ENCODE results near the gene CPPED1. TPM values are rescaled to one million over a fixed set of nuclear protein-coding genes. Genes with fewer than 3 reads are reported as not detected.

Gene CPPED1
- total RNA-seq, 1 experiment from 2014 or later, result 34.9 TPM

- Mint-ChIP-seq H3K4me3 (ENCODE audit: unreplicated experiment) (no peak overlapping the region), H3K4me1 (ENCODE audit: low read depth, unreplicated experiment) (no peaks in the 10 kb centered on the region), H3K36me3 (ENCODE audit: insufficient read depth, unreplicated experiment) (no peaks in the 10 kb centered on the region), H3K9me3 (ENCODE audit: unreplicated experiment) (peaks cover 14% of the 10 kb centered on the region), H3K27ac (ENCODE audit: unreplicated experiment) (no peak overlapping the region), H3K27me3 (ENCODE audit: insufficient read depth, unreplicated experiment) (no peaks in the 10 kb centered on the region)
- ChIA-PET POLR2A (no interaction called here), CTCF (no interaction called here)
- Histone ChIP-seq H3K9me3 (no peaks in the 10 kb centered on the region), H3K27me3 (replicated peaks; ENCODE audit: control insufficient read depth, insufficient read depth, low read length) (no peaks in the 10 kb centered on the region), H3K36me3 (ENCODE audit: control insufficient read depth, insufficient read depth, low read length) (no peaks in the 10 kb centered on the region), H3K4me3 (ENCODE audit: low read depth, low read length) (no peak overlapping the region), H3K4me1 (no peaks in the 10 kb centered on the region)
- BruUV-seq (replicated peaks), result no TSS peak
- no peak for TF ChIP-seq CTCF (IDR thresholded peaks at IDR 0.05; ENCODE audit: insufficient read depth in 1 of 2, low read depth in 1 of 2, low read length in 1 of 2, severe bottlenecking in 1 of 2, unreplicated experiment in 1 of 2)
- DNase-seq, result no peak
- intact Hi-C loops (cut with micrococcal nuclease; ENCODE audit: unreplicated experiment), result no loop called here
These were observed 149.8 kb downstream of the CPPED1 start for GRCh38 chr16:12653820-12654392.

- no peaks in the 10 kb centered on the region for H3K4me1 Mint-ChIP-seq (ENCODE audit: low read depth, unreplicated experiment)
- Histone ChIP-seq H3K4me3 (ENCODE audit: low read depth, low read length) (no peak overlapping the region), H3K27me3 (replicated peaks; ENCODE audit: control insufficient read depth, insufficient read depth, low read length) (no peaks in the 10 kb centered on the region), H3K4me1 (no peaks in the 10 kb centered on the region), H3K9me3 (no peaks in the 10 kb centered on the region), H3K36me3 (ENCODE audit: control insufficient read depth, insufficient read depth, low read length) (no peaks in the 10 kb centered on the region)
- CTCF ChIA-PET, result no interaction called here
- no TSS peak for BruUV-seq (replicated peaks)
- DNase-seq, result no peak
- intact Hi-C loops (cut with micrococcal nuclease; ENCODE audit: unreplicated experiment), result no loop called here
- no peak overlapping the region for H3K4me3 Mint-ChIP-seq (ENCODE audit: unreplicated experiment)
- no peaks in the 10 kb centered on the region for H3K27me3 Mint-ChIP-seq (ENCODE audit: insufficient read depth, unreplicated experiment)
- no peak overlapping the region for H3K27ac Mint-ChIP-seq (ENCODE audit: unreplicated experiment)
- no peaks in the 10 kb centered on the region for H3K36me3 Mint-ChIP-seq (ENCODE audit: insufficient read depth, unreplicated experiment)
- POLR2A ChIA-PET, result no interaction called here
- peaks cover 16% of the 10 kb centered on the region for H3K9me3 Mint-ChIP-seq (ENCODE audit: unreplicated experiment)
- no peak for TF ChIP-seq CTCF (IDR thresholded peaks at IDR 0.05; ENCODE audit: insufficient read depth in 1 of 2, low read depth in 1 of 2, low read length in 1 of 2, severe bottlenecking in 1 of 2, unreplicated experiment in 1 of 2)
These were observed 150.8 kb downstream of the CPPED1 start for GRCh38 chr16:12652924-12653323.

- no peak for TF ChIP-seq CTCF (IDR thresholded peaks at IDR 0.05; ENCODE audit: insufficient read depth in 1 of 2, low read depth in 1 of 2, low read length in 1 of 2, severe bottlenecking in 1 of 2, unreplicated experiment in 1 of 2)
- no TSS peak for BruUV-seq (replicated peaks)
- Mint-ChIP-seq H3K27ac (ENCODE audit: unreplicated experiment) (no peak overlapping the region), H3K27me3 (ENCODE audit: insufficient read depth, unreplicated experiment) (no peaks in the 10 kb centered on the region), H3K4me3 (ENCODE audit: unreplicated experiment) (no peak overlapping the region), H3K4me1 (ENCODE audit: low read depth, unreplicated experiment) (no peaks in the 10 kb centered on the region), H3K36me3 (ENCODE audit: insufficient read depth, unreplicated experiment) (no peaks in the 10 kb centered on the region), H3K9me3 (ENCODE audit: unreplicated experiment) (peaks cover 9% of the 10 kb centered on the region)
- CTCF ChIA-PET, result no interaction called here
- no peaks in the 10 kb centered on the region for H3K27me3 ChIP-seq (replicated peaks; ENCODE audit: control insufficient read depth, insufficient read depth, low read length)
- no peaks in the 10 kb centered on the region for H3K9me3 ChIP-seq
- no peak overlapping the region for H3K4me3 ChIP-seq (ENCODE audit: low read depth, low read length)
- DNase-seq, result no peak
- POLR2A ChIA-PET, result interaction anchor here (0.6 kb wide), 2 partner anchors 17 to 155 kb away, joined by 3 to 4 read pairs; no protein-coding TSS in a partner anchor
- intact Hi-C loops (cut with micrococcal nuclease; ENCODE audit: unreplicated experiment), result no loop called here
- H3K4me1 ChIP-seq, result no peaks in the 10 kb centered on the region
- no peaks in the 10 kb centered on the region for H3K36me3 ChIP-seq (ENCODE audit: control insufficient read depth, insufficient read depth, low read length)
These were observed 151.7 kb downstream of the CPPED1 start for GRCh38 chr16:12651765-12652512.
